ENCODE data around the gene LRP3. TPM values are rescaled to one million over a fixed set of nuclear protein-coding genes. Genes with fewer than 3 reads are reported as not detected.

The LRP3 gene
- total and polyA plus RNA-seq, 2 donors from 2014 or later: 13.9 to 23.8 TPM

GRCh38 chr19:33257828-33258227 is 63.7 kb downstream of the LRP3 start:
- no peaks in the 10 kb centered on the region for H3K9me3 ChIP-seq (ENCODE audit: control insufficient read depth in 2 of 3, insufficient read depth in 1 of 3, low read length in 3 of 3)
- no peak overlapping the region for H3K27ac ChIP-seq (ENCODE audit: low read depth in 2 of 2, low read length in 2 of 2)
- H3K36me3 ChIP-seq (ENCODE audit: control insufficient read depth in 2 of 3, insufficient read depth in 3 of 3, low read length in 3 of 3): no peaks in the 10 kb centered on the region
- no peak overlapping the region for H3K9ac ChIP-seq (ENCODE audit: low read length in 3 of 3)
- H3K4me3 ChIP-seq (ENCODE audit: low read length in 3 of 3): no peak overlapping the region
- no peak for TF ChIP-seq CTCF (IDR thresholded peaks at IDR 0.05; ENCODE audit: borderline replicate concordance, extremely low read depth, insufficient read depth)
- H3K27me3 ChIP-seq (ENCODE audit: control insufficient read depth, insufficient read depth, low read length): no peaks in the 10 kb centered on the region
- H3K4me1 ChIP-seq (ENCODE audit: control insufficient read depth in 2 of 3, insufficient read depth in 2 of 3, low read depth in 1 of 3, low read length in 3 of 3): no peaks in the 10 kb centered on the region
- DNase-seq (no peak), FAIRE-seq (no peak)
- intact Hi-C loops (cut with DNase I): no loop called here

Other genes with a start within 250 kb of the LRP3 start
- 24.0 TPM for gene CEP89, start 222.4 kb upstream of the LRP3 start, total RNA-seq
- gene CEP89, start 222.4 kb upstream of the LRP3 start, polyA plus RNA-seq (ENCODE audit: insufficient read depth, low read depth, low replicate concordance): 12.4 TPM
- 2.0 TPM for gene FAAP24, start 222.1 kb upstream of the LRP3 start, total RNA-seq
- 1.4 TPM for gene FAAP24, start 222.1 kb upstream of the LRP3 start, polyA plus RNA-seq (ENCODE audit: insufficient read depth, low read depth, low replicate concordance)
- 50.3 TPM for gene RHPN2, start 129.4 kb upstream of the LRP3 start, total RNA-seq
- 13.5 TPM for gene RHPN2, start 129.4 kb upstream of the LRP3 start, polyA plus RNA-seq (ENCODE audit: insufficient read depth, low read depth, low replicate concordance)
- gene GPATCH1, start 113.1 kb upstream of the LRP3 start, total RNA-seq: 9.1 TPM
- gene GPATCH1, start 113.1 kb upstream of the LRP3 start, polyA plus RNA-seq (ENCODE audit: insufficient read depth, low read depth, low replicate concordance): 4.3 TPM
- not detected for gene WDR88, start 62.2 kb upstream of the LRP3 start, total RNA-seq
- not detected for gene WDR88, start 62.2 kb upstream of the LRP3 start, polyA plus RNA-seq (ENCODE audit: insufficient read depth, low read depth, low replicate concordance)
- gene SLC7A10, start 31.5 kb downstream of the LRP3 start, total RNA-seq: not detected
- gene SLC7A10, start 31.5 kb downstream of the LRP3 start, polyA plus RNA-seq (ENCODE audit: insufficient read depth, low read depth, low replicate concordance): 0.41 TPM
- gene CEBPA, start 108.2 kb downstream of the LRP3 start, total RNA-seq: 7.1 TPM
- gene CEBPA, start 108.2 kb downstream of the LRP3 start, polyA plus RNA-seq (ENCODE audit: insufficient read depth, low read depth, low replicate concordance): 6.6 TPM
- 22.4 TPM for gene CEBPG, start 179.4 kb downstream of the LRP3 start, total RNA-seq
- gene CEBPG, start 179.4 kb downstream of the LRP3 start, polyA plus RNA-seq (ENCODE audit: insufficient read depth, low read depth, low replicate concordance): 13.0 TPM

Data from kidney (tissue), 14 donors.